Stimulated activated CD4-positive, alpha-beta T cell treated with anti-CD3 and anti-CD28 coated beads, TNF-alpha, amount 100 ng/mL, for 48 hours (primary cell): ENCODE data around the gene UBAP2.
A peak's percentile ranks its signal among the peaks of the same experiment; 100 is the strongest.
"Not testable (repeated sequence)": the region's sequence is repeated elsewhere in the genome, so short reads cannot be mapped to it uniquely, and the experiment has no call there.

Experiments used
- DNase-seq, 3 donors: peaks; one replicate each; pipeline ENCODE4 v3.0.0-alpha.2; 2020; ENCODE audit warnings: low read depth in 3 of 3

Gene UBAP2

DNA sequence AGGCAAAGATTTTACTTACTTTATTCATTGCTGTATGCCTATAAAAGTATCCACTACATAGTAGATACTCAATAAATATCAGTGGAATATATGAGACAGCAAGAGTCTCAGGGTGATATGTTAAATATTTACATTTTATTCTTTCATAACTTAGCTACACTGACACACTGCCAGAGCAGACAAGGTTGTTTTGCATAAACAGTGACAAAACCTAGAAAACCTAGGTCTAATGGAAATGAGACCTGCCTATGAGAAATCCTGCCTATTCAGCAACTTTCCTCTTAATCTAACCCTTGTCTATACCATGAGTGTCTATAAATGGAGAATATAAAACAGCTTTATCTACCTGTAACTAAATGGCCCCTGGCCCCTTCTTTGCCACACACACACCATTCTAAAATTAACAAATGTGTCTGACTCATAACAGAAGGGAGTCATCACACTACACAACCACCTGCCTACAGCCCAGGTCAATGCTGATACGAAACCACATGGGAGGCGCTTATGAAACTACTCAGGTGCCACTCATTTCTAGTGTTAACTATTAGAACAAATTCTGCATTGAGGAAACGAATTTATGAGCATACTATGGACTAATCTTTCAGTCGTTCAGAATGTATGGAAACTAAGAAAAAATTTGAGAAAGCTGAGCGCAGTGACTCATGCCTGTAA lies 60.3 kb downstream of the UBAP2 start:
- DNase-seq, result peak; percentile 10 to 27 (median 12)

GRCh38 chr9:33976414-33976813 lies 72.3 kb downstream of the UBAP2 start:
- DNase-seq, result no peak

DNA sequence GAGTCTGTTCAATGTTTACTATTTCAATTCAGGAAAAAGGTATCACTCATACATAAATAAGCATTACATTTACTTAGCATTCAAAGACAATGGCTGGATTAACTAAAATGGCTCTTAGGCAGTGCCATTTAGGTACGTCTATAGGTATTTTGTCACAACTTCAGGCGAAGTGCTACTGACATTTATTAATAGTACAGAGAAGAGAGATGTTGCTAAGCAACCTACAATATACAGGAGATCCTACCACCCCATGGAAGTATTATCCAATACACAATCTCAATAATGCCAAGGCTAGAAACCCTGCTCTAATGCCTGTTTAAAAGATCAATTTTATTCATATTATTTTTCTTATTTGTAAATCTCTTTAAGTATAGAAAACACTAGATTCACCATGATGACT lies 76.0 kb downstream of the UBAP2 start:
- DNase-seq, result no peak

- DNase-seq, result no peak
Observed at GRCh38 chr9:33964086-33964768, 84.5 kb downstream of the UBAP2 start.

- not testable (repeated sequence) for DNase-seq
Observed at GRCh38 chr9:33962468-33962867, 86.2 kb downstream of the UBAP2 start.

DNA sequence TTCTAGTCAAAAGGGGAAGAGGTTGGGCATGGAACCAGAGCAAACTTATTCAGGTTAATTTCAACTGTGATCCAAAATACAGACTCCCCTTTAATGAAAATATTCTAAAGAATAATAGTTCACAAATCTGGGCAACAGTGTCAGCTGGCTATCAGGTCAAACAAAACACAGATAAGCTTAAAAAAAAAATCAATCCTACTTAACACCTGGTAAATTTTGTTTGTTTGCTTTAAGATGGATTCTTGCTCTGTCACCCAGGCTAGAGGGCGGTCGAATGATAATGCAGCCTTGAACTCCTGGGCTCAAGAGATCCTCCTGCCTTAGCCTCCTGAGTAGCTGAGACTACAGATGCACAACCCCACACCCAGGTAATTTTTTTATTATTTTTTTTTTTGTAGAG lies 89.0 kb downstream of the UBAP2 start:
- no peak for DNase-seq

GRCh38 chr9:33956544-33956943 lies 92.1 kb downstream of the UBAP2 start:
- no peak for DNase-seq

GRCh38 chr9:33952066-33952465 lies 96.6 kb downstream of the UBAP2 start:
- DNase-seq, result no peak

DNA sequence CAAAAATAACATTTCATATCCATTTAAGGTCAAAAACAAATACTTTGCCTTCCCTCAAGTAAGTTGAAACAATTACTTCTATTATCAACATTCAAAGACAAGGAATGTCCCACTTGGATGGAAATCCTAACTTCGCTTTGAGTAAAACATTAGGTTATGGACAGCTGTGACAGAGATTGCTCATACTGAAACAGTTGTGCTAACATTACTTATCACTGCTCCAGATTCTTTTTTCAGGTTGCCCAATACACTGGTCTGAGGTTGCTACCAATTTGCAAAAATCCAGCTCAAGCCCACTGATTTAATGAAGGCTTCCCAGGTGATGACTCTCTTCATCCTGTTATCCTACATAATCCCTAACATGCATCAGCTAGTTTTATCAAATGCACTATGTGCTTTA lies 98.3 kb downstream of the UBAP2 start:
- DNase-seq, result no peak

DNA sequence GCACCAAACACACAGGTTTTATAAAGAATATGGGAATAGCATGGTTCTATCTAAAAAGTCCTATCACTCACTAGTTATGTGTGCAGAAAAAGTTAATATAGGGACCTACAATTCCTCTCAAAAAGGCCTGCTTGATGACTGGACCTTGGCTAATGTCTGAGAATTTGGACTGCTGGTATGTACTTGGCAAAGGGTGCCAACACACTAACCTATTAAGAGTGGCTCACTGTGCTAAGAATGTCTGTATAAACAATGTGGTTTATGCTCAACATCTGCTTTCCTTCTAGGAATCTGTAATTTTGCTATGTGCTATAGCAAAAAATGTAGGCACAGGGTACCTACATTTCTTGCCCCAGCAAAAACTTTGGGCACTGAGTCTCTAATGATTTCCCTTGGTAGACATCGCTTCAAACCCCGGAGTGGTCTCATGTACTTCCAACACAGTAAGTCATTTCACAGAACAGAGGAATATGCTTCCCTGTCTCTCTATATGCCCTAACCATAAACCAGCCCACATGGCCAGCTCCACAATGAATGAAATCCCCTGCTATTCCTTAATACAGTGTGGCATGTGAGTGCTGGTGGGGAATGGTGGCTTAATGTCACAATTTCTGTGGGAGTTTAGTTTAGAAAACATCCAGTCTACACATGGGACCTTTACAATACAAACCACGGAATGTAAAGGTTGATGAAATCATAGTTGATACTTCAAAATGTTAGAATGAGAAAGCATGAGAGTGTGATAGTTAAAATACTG lies 101.7 kb downstream of the UBAP2 start:
- DNase-seq, result no peak

GRCh38 chr9:33943389-33943788 lies 105.3 kb downstream of the UBAP2 start:
- no peak for DNase-seq

- no peak for DNase-seq
Observed at GRCh38 chr9:33942471-33943083, 106.1 kb downstream of the UBAP2 start.

DNA sequence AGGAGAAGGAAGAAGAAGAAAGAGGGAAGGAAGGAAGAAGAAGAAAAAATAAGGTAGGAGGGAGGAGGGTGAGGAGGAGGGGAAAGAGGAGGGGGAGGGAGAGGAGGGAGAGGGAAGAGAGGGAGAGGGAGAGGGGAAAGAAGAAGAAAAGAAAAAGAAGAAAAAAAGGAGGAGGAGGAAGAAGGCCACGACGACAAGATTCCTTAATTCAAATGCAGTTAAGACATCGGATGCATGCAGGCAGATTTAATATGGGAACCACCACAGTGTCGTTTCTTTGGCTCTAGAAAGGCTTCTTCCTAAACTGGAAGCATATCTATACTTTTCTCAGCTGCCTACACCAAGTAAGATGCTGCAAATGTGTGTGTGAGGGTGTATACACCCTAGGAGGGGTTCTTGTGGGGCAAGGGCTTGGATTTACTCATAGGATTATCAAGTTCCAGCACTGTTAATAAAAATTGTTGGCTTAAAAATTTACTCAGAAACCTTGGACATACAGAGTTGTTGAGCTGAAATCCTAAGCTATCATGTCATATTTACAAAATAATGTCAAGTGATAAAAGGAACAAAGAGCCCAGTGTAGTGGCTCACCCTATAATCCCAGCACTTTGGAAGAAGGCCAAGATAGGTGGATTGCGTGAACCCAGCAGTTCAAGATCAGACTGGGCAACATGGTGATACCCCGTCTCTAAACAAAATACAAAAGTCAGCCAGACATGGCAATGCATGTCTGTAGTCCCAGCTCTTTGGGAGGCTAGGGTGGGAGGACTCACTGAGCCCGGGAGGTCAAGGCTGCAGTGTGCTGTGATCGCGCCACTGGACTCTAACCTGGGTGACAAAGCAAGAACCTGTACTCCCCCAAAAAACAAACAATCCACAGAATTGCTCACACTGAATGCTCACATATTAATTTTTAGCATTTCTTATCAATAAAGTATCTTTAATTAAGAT lies 108.5 kb downstream of the UBAP2 start:
- no peak for DNase-seq

DNA sequence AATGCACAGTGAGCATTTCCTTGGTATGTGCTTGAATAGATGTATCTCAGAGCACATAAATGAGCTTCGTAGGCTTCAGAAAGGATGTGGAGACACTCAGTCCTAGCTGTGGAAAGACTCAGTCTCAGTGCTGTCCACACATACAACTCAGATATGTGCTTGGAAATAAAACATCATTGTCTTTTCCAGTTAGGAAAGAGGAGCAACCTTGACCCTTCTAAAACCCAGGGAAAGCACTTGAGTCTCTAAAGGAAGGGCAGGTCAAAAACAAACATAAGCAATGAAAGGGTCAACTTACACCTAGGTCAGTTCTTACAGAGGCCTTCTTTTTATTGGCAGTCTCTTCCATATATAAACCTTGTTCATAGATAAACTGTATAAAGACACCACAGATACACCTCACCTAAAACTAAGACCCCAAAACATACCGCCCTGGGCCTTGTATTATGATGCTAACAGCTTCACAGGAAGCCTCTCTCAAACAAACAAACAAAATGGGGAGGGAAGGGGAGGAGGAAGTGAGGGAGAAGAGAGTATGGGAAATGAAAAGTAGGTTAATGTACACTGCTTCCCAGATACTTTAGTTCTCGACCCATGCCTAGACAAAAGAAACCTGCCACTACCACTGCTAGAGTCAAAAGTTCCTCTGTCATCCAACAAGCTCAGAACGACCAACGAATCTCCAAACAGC lies 114.4 kb downstream of the UBAP2 start:
- DNase-seq, result no peak

GRCh38 chr9:33932078-33932807 lies 116.4 kb downstream of the UBAP2 start:
- no peak for DNase-seq

DNA sequence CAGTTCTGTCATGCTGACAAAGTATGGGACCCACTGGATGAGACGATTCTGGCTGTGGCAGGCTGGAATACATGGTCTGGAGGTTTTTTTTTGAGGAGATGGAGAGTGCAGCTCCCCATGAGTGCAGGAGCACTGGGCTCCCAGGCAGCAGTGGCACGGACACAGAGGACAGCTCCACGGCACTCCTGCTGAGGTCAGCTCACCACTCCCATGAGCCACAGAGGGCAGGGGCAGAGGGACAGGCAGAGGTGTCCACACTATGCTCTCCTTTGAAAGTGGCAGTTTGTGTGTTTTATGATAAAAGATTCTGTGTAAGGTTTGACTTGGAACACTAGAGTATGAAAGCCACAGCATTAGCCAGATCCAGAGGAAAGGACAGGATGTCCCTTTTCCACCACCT lies 117.4 kb downstream of the UBAP2 start:
- DNase-seq, result no peak

DNA sequence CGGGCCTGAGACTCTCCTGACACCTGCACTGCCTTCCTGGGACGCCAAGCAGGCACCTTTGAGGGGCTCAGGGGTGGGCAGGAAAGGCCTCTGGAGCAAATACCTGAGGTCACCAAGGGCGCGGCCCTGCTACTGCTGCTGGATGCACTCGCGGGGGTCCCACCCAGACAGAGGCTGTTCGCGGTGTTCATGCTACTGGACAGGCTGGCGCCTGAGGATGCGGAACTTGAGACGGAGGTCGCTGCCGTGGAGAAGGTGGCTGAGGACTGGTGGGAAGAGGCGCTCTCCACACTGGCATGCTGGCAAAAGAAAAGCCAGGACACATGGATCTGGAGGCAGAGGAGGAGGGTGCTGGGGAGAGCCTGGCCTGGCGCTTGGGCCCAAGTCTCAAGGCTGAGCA lies 121.0 kb downstream of the UBAP2 start:
- no peak for DNase-seq

DNA sequence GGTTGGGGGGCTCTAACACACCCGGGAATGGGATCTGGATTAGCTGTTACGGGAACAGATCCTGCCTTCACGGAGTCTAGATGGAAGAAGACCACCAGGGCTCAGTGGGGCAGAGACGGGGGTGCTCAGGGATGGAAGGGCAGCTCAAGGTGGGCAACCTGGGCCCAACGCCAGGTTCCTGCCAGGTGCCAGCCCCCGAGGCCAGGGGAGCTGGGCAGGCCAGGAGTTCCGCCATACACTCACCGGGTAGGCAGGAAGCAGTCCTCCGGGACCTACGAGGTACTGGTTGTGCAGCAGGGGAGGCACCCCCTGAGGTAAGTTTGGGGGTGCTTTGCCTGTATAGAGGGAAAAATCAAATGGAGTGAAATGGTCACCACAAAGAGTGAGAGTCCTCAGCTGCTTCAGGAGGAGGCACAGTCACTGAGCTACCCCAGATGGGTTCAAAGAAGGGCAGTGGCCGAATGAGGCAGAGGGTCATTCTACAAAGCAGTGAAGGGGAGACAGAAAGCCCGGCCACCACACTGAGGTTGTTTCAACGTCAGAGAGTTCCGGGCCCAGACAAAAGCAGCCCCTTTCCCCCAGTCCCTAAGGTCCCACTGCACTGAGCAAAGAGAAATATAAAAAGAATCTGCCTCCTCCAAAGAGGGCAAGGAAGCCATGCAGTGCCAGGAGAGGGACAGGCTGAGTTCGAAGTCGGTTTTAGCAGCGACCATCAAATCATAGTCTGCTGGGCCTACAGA lies 121.8 kb downstream of the UBAP2 start:
- DNase-seq, result no peak
